ENCODE data around the gene FOXN3. TPM values are rescaled to one million over a fixed set of nuclear protein-coding genes. Genes with fewer than 3 reads are reported as not detected.

FOXN3 gene
- total and polyA plus RNA-seq, 10 of the 15 experiments (the other 5 are each of a cell fraction or from before 2014, with no cell fraction given) = 4.5 to 68.9 (median 29.7) TPM

- TF ChIP-seq, protein P1, sequence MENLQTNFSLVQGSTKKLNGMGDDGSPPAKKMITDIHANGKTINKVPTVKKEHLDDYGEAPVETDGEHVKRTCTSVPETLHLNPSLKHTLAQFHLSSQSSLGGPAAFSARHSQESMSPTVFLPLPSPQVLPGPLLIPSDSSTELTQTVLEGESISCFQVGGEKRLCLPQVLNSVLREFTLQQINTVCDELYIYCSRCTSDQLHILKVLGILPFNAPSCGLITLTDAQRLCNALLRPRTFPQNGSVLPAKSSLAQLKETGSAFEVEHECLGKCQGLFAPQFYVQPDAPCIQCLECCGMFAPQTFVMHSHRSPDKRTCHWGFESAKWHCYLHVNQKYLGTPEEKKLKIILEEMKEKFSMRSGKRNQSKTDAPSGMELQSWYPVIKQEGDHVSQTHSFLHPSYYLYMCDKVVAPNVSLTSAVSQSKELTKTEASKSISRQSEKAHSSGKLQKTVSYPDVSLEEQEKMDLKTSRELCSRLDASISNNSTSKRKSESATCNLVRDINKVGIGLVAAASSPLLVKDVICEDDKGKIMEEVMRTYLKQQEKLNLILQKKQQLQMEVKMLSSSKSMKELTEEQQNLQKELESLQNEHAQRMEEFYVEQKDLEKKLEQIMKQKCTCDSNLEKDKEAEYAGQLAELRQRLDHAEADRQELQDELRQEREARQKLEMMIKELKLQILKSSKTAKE (IDR thresholded peaks at IDR 0.05; ENCODE audit: low read depth, poor library complexity, severe bottlenecking) = peak; percentile 51
- TF ChIP-seq GABPA (IDR thresholded peaks at IDR 0.05; ENCODE audit: low read depth) (no peak), CEBPB (IDR thresholded peaks at IDR 0.05; ENCODE audit: borderline replicate concordance in 1 of 2, low read depth in 2 of 2, low read length in 2 of 2) (no peak), E2F8 (IDR thresholded peaks at IDR 0.05; ENCODE audit: low read depth, partially characterized antibody) (no peak), PKNOX1 (IDR thresholded peaks at IDR 0.05) (no peak), NFIC (IDR thresholded peaks at IDR 0.05; ENCODE audit: low read depth, low read length) (no peak; the same call in 1 of the 2 replicates), BMI1 (IDR thresholded peaks at IDR 0.05; ENCODE audit: borderline replicate concordance) (no peak), SRF (IDR thresholded peaks at IDR 0.05; ENCODE audit: low read depth in 2 of 2, low read length in 2 of 2) (peak; percentile 85 to 95), SPI1 (IDR thresholded peaks at IDR 0.05; ENCODE audit: borderline replicate concordance, insufficient read depth, low read depth, low read length) (no peak), TCF7 (IDR thresholded peaks at IDR 0.05; ENCODE audit: borderline replicate concordance) (no peak), EED (IDR thresholded peaks at IDR 0.05; ENCODE audit: low read depth) (no peak), NBN (IDR thresholded peaks at IDR 0.05) (peak; percentile 75; the same call in 1 of the 2 replicates), CBX5 (IDR thresholded peaks at IDR 0.05; ENCODE audit: low read depth) (no peak)
- TF ChIP-seq, protein P2, sequence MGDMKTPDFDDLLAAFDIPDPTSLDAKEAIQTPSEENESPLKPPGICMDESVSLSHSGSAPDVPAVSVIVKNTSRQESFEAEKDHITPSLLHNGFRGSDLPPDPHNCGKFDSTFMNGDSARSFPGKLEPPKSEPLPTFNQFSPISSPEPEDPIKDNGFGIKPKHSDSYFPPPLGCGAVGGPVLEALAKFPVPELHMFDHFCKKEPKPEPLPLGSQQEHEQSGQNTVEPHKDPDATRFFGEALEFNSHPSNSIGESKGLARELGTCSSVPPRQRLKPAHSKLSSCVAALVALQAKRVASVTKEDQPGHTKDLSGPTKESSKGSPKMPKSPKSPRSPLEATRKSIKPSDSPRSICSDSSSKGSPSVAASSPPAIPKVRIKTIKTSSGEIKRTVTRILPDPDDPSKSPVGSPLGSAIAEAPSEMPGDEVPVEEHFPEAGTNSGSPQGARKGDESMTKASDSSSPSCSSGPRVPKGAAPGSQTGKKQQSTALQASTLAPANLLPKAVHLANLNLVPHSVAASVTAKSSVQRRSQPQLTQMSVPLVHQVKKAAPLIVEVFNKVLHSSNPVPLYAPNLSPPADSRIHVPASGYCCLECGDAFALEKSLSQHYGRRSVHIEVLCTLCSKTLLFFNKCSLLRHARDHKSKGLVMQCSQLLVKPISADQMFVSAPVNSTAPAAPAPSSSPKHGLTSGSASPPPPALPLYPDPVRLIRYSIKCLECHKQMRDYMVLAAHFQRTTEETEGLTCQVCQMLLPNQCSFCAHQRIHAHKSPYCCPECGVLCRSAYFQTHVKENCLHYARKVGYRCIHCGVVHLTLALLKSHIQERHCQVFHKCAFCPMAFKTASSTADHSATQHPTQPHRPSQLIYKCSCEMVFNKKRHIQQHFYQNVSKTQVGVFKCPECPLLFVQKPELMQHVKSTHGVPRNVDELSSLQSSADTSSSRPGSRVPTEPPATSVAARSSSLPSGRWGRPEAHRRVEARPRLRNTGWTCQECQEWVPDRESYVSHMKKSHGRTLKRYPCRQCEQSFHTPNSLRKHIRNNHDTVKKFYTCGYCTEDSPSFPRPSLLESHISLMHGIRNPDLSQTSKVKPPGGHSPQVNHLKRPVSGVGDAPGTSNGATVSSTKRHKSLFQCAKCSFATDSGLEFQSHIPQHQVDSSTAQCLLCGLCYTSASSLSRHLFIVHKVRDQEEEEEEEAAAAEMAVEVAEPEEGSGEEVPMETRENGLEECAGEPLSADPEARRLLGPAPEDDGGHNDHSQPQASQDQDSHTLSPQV (IDR thresholded peaks at IDR 0.05) = no peak
- TF ChIP-seq, protein P3, sequence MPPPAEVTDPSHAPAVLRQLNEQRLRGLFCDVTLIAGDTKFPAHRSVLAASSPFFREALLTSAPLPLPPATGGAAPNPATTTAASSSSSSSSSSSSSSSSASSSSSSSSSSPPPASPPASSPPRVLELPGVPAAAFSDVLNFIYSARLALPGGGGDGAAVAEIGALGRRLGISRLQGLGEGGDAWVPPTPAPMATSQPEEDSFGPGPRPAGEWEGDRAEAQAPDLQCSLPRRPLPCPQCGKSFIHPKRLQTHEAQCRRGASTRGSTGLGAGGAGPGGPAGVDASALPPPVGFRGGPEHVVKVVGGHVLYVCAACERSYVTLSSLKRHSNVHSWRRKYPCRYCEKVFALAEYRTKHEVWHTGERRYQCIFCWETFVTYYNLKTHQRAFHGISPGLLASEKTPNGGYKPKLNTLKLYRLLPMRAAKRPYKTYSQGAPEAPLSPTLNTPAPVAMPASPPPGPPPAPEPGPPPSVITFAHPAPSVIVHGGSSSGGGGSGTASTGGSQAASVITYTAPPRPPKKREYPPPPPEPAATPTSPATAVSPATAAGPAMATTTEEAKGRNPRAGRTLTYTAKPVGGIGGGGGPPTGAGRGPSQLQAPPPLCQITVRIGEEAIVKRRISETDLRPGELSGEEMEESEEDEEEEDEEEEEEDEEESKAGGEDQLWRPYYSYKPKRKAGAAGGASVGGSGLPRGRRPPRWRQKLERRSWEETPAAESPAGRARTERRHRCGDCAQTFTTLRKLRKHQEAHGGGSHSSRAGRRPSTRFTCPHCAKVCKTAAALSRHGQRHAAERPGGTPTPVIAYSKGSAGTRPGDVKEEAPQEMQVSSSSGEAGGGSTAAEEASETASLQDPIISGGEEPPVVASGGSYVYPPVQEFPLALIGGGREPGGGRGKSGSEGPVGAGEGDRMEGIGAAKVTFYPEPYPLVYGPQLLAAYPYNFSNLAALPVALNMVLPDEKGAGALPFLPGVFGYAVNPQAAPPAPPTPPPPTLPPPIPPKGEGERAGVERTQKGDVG (CRISPR knock-in tag; IDR thresholded peaks at IDR 0.05) = no peak
These were observed 612 bp upstream of the FOXN3 start (continued) for GRCh38 chr14:89417465-89418225.
